Panc1 (cell line): ENCODE results near the gene ZIC4. TPM values are rescaled to one million over a fixed set of nuclear protein-coding genes. Genes with fewer than 3 reads are reported as not detected.

Experiments
- ATAC-seq: fragments of 200-7000 bp; cut with Tn5 transposase; 2 replicates; pipeline ENCODE4 v1.9.1; 2020; ENCODE audit warnings: mild to moderate bottlenecking, moderate library complexity
- BruUV-seq: library from RNA; stranded (reverse); fragments of 400-500 nt; replicated peaks from 2 replicates; lab custom pipeline; 2021; lab: Mats Ljungman, UMichigan
- CTCF ChIA-PET: fragments of 300-600 bp; sonication (Branson Sonifier 250); formaldehyde crosslinking; loops from one replicate; lab custom pipeline; 2022; ENCODE audit warnings: antibody characterized with exemption; lab: Charles Lee
- POLR2A ChIA-PET: fragments of 300-600 bp; sonication (Branson Sonifier 250); formaldehyde crosslinking; loops from one replicate; lab custom pipeline; 2022; ENCODE audit warnings: antibody characterized with exemption; lab: Charles Lee
- DNase-seq: peaks from one replicate; pipeline ENCODE4 v3.0.0-alpha.2; 2010; ENCODE audit warnings: low read depth, low spot score
- H3K27ac ChIP-seq: 2 replicates; pipeline ENCODE4 v1.5.1; 2011; ENCODE audit warnings: mild to moderate bottlenecking, low read length, inconsistent platforms
- H3K27me3 ChIP-seq: fragments of 200-500 bp; sonication (Bioruptor generic); 2 replicates; pipeline ENCODE4 v1.6.0; 2014; ENCODE audit warnings: low read length, inconsistent platforms; ENCODE audit not compliant: control insufficient read depth, insufficient read depth
- H3K36me3 ChIP-seq: fragments of 200-500 bp; sonication (Bioruptor generic); 2 replicates; pipeline ENCODE4 v1.5.1; 2014; ENCODE audit warnings: inconsistent platforms, mild to moderate bottlenecking, low read length, moderate library complexity; ENCODE audit not compliant: control insufficient read depth, insufficient read depth
- H3K4me1 ChIP-seq: 2 replicates; pipeline ENCODE4 v1.5.1; 2011; ENCODE audit warnings: inconsistent platforms, mild to moderate bottlenecking, low read length, moderate library complexity; ENCODE audit not compliant: control insufficient read depth, insufficient read depth
- H3K4me3 ChIP-seq, 2 experiments: 2 replicates each; pipeline ENCODE4 v1.5.1; 2011 to 2012; ENCODE audit warnings: low read depth in 2 of 2, low read length in 2 of 2, mild to moderate bottlenecking in 2 of 2, inconsistent platforms in 1 of 2, moderate library complexity in 1 of 2
- H3K9me3 ChIP-seq: fragments of 200-500 bp; sonication (Bioruptor generic); 2 replicates; pipeline ENCODE4 v1.5.1; 2014; ENCODE audit warnings: low read depth, mild to moderate bottlenecking, inconsistent platforms, low read length, moderate library complexity; ENCODE audit not compliant: control insufficient read depth, insufficient read depth
- CTCF ChIP-seq: fragments of 450-650 bp; IDR thresholded peaks from 2 replicates; pipeline ENCODE4 v1.5.1; 2017; ENCODE audit warnings: mild to moderate bottlenecking
- REST ChIP-seq, 2 experiments: IDR thresholded peaks; 2 replicates each; pipeline ENCODE4 v1.6.1; 2011 to 2012; ENCODE audit warnings: low read depth in 2 of 2, control low read depth in 1 of 2, low read length in 1 of 2, mild to moderate bottlenecking in 1 of 2, moderate library complexity in 1 of 2; ENCODE audit not compliant: insufficient read depth in 1 of 2
- SIN3A ChIP-seq: IDR thresholded peaks from 2 replicates; pipeline ENCODE4 v1.6.1; 2012; ENCODE audit warnings: low read depth, mild to moderate bottlenecking, low read length, moderate library complexity, borderline replicate concordance; ENCODE audit not compliant: insufficient read depth
- in situ Hi-C: cut with HindIII; loops from 2 replicates; pipeline ENCODE4 v1.10.0; 2016; ENCODE audit warnings: low sequenced_read_pairs, low pct_unique_long_range_greater_than_20kb
- intact Hi-C: fragments of 100-400 bp; cut with micrococcal nuclease; formaldehyde crosslinking; loops from one replicate; pipeline ENCODE4 v1.10.0; 2022; ENCODE audit not compliant: unreplicated experiment
- total RNA-seq: library from RNA; stranded (reverse); gene quantifications from one replicate; pipeline ENCODE4 v1.2.1, GENCODE V29; 2021; ENCODE audit not compliant: unreplicated experiment

Gene ZIC4
- total RNA-seq, 1 experiment from 2014 or later, result not detected

GRCh38 chr3:147408188-147409100 lies 2.1 kb upstream of the ZIC4 start:
- H3K4me1 ChIP-seq, result no peaks in the 10 kb centered on the region
- ATAC-seq, result no peak
- no peak for TF ChIP-seq SIN3A
- intact Hi-C loops, result no loop called here
- ChIA-PET POLR2A (no interaction called here), CTCF (no interaction called here)
- no peaks in the 10 kb centered on the region; the same call in none of the 2 replicates for H3K27me3 ChIP-seq
- no peaks in the 10 kb centered on the region for H3K9me3 ChIP-seq
- no peak for DNase-seq
- H3K36me3 ChIP-seq, result no peaks in the 10 kb centered on the region
- H3K4me3 ChIP-seq, result peak overlapping the region in 1 of 2 experiments; percentile 11; a peak in 2 of 4 replicates
- BruUV-seq, result no TSS peak
- H3K27ac ChIP-seq, result no peak overlapping the region
- in situ Hi-C loops, result no loop called here

- in situ Hi-C loops (no loop called here), intact Hi-C loops (no loop called here)
- H3K9me3 ChIP-seq, result no peaks in the 10 kb centered on the region
- CTCF ChIA-PET, result no interaction called here
- no peaks in the 10 kb centered on the region; the same call in none of the 2 replicates for H3K27me3 ChIP-seq
- no peaks in the 10 kb centered on the region for H3K4me1 ChIP-seq
- H3K4me3 ChIP-seq, result peak overlapping the region; percentile 21 to 30
- TF ChIP-seq CTCF (no peak), REST (IDR thresholded peaks at IDR 0.05; ENCODE audit: insufficient read depth in 1 of 2, low read depth in 2 of 2, low read length in 1 of 2) (no peak)
- DNase-seq (no peak), ATAC-seq (no peak)
- no peak overlapping the region for H3K27ac ChIP-seq
- BruUV-seq, result no TSS peak
- POLR2A ChIA-PET, result no interaction called here
- no peaks in the 10 kb centered on the region for H3K36me3 ChIP-seq
Measured at GRCh38 chr3:147407498-147408187, 1.3 kb upstream of the ZIC4 start.

- in situ Hi-C loops (no loop called here), intact Hi-C loops (no loop called here)
- Histone ChIP-seq H3K27me3 (no peaks in the 10 kb centered on the region; the same call in none of the 2 replicates), H3K36me3 (no peaks in the 10 kb centered on the region), H3K9me3 (no peaks in the 10 kb centered on the region), H3K4me3 (peak overlapping the region; percentile 21 to 30), H3K4me1 (no peaks in the 10 kb centered on the region), H3K27ac (no peak overlapping the region)
- DNase-seq, result no peak
- CTCF ChIA-PET, result no interaction called here
- BruUV-seq, result no TSS peak
- TF ChIP-seq REST (IDR thresholded peaks at IDR 0.05; ENCODE audit: insufficient read depth in 1 of 2, low read depth in 2 of 2, low read length in 1 of 2), result no peak
- no peak for TF ChIP-seq CTCF
- TF ChIP-seq SIN3A, result no peak
- ATAC-seq, result no peak
- POLR2A ChIA-PET, result no interaction called here
Measured at GRCh38 chr3:147407114-147407497, 763 bp upstream of the ZIC4 start.
